Hematopoietic multipotent progenitor cell treated with erythropoietin and hydrocortisone succinate and interleukin-3 and kit ligand, for 6 days (in vitro differentiated cells): Measurements from ENCODE around the gene NTSR2.

Source experiments
- DNase-seq: peaks from one replicate; pipeline ENCODE4 v3.0.0-alpha.2; 2015

Gene NTSR2

GRCh38 chr2:11669454-11670291, at the start of gene NTSR2:
Gene NTSR2, minus strand, starts transcription at chr2:11670195. Its CDS starts 66 bp downstream, at chr2:11670129.
- peak; percentile 75 for DNase-seq

- peak; percentile 91 for DNase-seq
Observed at GRCh38 chr2:11719230-11719977, 49.4 kb upstream of the NTSR2 start.

- no peak for DNase-seq
Observed at GRCh38 chr2:11718606-11719005, 48.6 kb upstream of the NTSR2 start.

GRCh38 chr2:11717623-11718022, 47.6 kb upstream of the NTSR2 start:
- no peak for DNase-seq

GRCh38 chr2:11716689-11717321, 46.8 kb upstream of the NTSR2 start:
- no peak for DNase-seq

GRCh38 chr2:11715987-11716652, 46.1 kb upstream of the NTSR2 start:
- DNase-seq, result no peak

GRCh38 chr2:11713815-11714214, 43.8 kb upstream of the NTSR2 start:
- no peak for DNase-seq

GRCh38 chr2:11712866-11713265, 42.9 kb upstream of the NTSR2 start:
- DNase-seq, result no peak

- no peak for DNase-seq
Observed at GRCh38 chr2:11711751-11712150, 41.8 kb upstream of the NTSR2 start.

- DNase-seq, result no peak
Observed at GRCh38 chr2:11711354-11711716, 41.3 kb upstream of the NTSR2 start.

- DNase-seq, result no peak
Observed at GRCh38 chr2:11710632-11711353, 40.8 kb upstream of the NTSR2 start.

GRCh38 chr2:11710210-11710609, 40.2 kb upstream of the NTSR2 start:
- no peak for DNase-seq

GRCh38 chr2:11709293-11709692, 39.3 kb upstream of the NTSR2 start:
- DNase-seq, result no peak

- DNase-seq, result no peak
Observed at GRCh38 chr2:11708106-11708505, 38.1 kb upstream of the NTSR2 start.

- no peak for DNase-seq
Observed at GRCh38 chr2:11705711-11706110, 35.7 kb upstream of the NTSR2 start.

- no peak for DNase-seq
Observed at GRCh38 chr2:11705063-11705462, 35.1 kb upstream of the NTSR2 start.

GRCh38 chr2:11703700-11704099, 33.7 kb upstream of the NTSR2 start:
- DNase-seq, result no peak

- DNase-seq, result no peak
Observed at GRCh38 chr2:11702946-11703345, 33.0 kb upstream of the NTSR2 start.

GRCh38 chr2:11701751-11702301, 31.8 kb upstream of the NTSR2 start:
- DNase-seq, result peak; percentile 44

GRCh38 chr2:11701206-11701605, 31.2 kb upstream of the NTSR2 start:
- no peak for DNase-seq

GRCh38 chr2:11699686-11700670, 30.0 kb upstream of the NTSR2 start:
- DNase-seq, result no peak
